GM12878 (cell line): ENCODE results near the gene DDHD1. TPM values are rescaled to one million over a fixed set of nuclear protein-coding genes. Genes with fewer than 3 reads are reported as not detected.
A peak's percentile ranks its signal among the peaks of the same experiment; 100 is the strongest.

Experiments used
- BMI1 ChIP-seq: fragments of 450-650 bp; IDR thresholded peaks from 2 replicates; pipeline ENCODE4 v1.6.1; 2016; ENCODE audit warnings: mild to moderate bottlenecking, moderate library complexity, borderline replicate concordance
- CBFB ChIP-seq: IDR thresholded peaks from 2 replicates; pipeline ENCODE4 v1.6.1; 2016; ENCODE audit warnings: antibody characterized with exemption, low read depth
- CBX5 ChIP-seq: sonication (generic); IDR thresholded peaks from 2 replicates; pipeline ENCODE4 v1.6.1; 2016; ENCODE audit warnings: low read depth, moderate library complexity, mild to moderate bottlenecking, inconsistent platforms
- CEBPB ChIP-seq, 2 experiments: fragments of 150-350 bp in 1 of 2; IDR thresholded peaks; 2 replicates each; pipeline ENCODE4 v1.6.1; 2012 to 2014; ENCODE audit warnings: low read depth in 2 of 2, low read length in 2 of 2, borderline replicate concordance in 1 of 2, inconsistent platforms in 1 of 2
- CEBPZ ChIP-seq: fragments of 150-350 bp; IDR thresholded peaks from 2 replicates; pipeline ENCODE4 v1.6.1; 2016; ENCODE audit warnings: low read depth, low read length
- DPF2 ChIP-seq: fragments of 450-650 bp; IDR thresholded peaks from 2 replicates; pipeline ENCODE4 v1.6.1; 2017; ENCODE audit warnings: mild to moderate bottlenecking
- KAT2A ChIP-seq: conservative IDR thresholded peaks from 2 replicates; pipeline ENCODE4 v1.6.1; 2011; ENCODE audit warnings: low read depth, low read length; ENCODE audit not compliant: control insufficient read depth
- KDM1A ChIP-seq: fragments of 200-600 bp; sonication (generic); IDR thresholded peaks from 2 replicates; pipeline ENCODE4 v1.6.1; 2016; ENCODE audit warnings: borderline replicate concordance
- NFXL1 ChIP-seq: fragments of 450-650 bp; IDR thresholded peaks from 2 replicates; pipeline ENCODE4 v1.6.1; 2017; ENCODE audit warnings: antibody characterized with exemption, mild to moderate bottlenecking, borderline replicate concordance
- POLR2AphosphoS2 ChIP-seq: IDR thresholded peaks from 2 replicates; pipeline ENCODE4 v1.6.1; 2011; ENCODE audit warnings: low read depth, mild to moderate bottlenecking, low read length, improper control_type of control experiment, moderate library complexity
- RB1 ChIP-seq: fragments of 450-650 bp; formaldehyde crosslinking; IDR thresholded peaks from 2 replicates; pipeline ENCODE4 v1.6.1; 2017; ENCODE audit warnings: mild to moderate bottlenecking, borderline replicate concordance
- SKIL ChIP-seq: fragments of 450-650 bp; IDR thresholded peaks from 2 replicates; pipeline ENCODE4 v1.6.1; 2017; ENCODE audit warnings: mild to moderate bottlenecking, low read depth, inconsistent platforms; ENCODE audit not compliant: poor library complexity, severe bottlenecking
- SMAD1 ChIP-seq: fragments of 450-650 bp; IDR thresholded peaks from 2 replicates; pipeline ENCODE4 v1.6.1; 2018; ENCODE audit warnings: mild to moderate bottlenecking, low read depth; ENCODE audit not compliant: partially characterized antibody
- SMAD5 ChIP-seq: IDR thresholded peaks from 2 replicates; pipeline ENCODE4 v1.6.1; 2016; ENCODE audit warnings: antibody characterized with exemption, low read depth
- TARDBP ChIP-seq: IDR thresholded peaks from 2 replicates; pipeline ENCODE4 v1.6.1; 2016; ENCODE audit warnings: borderline replicate concordance
- WRNIP1 ChIP-seq: IDR thresholded peaks from 2 replicates; pipeline ENCODE4 v1.6.1; 2011; ENCODE audit warnings: low read depth, low read length, improper control_type of control experiment, borderline replicate concordance
- ZNF217 ChIP-seq: fragments of 450-650 bp; IDR thresholded peaks from 2 replicates; pipeline ENCODE4 v1.6.1; 2017; ENCODE audit warnings: antibody characterized with exemption, mild to moderate bottlenecking
- ZSCAN29 ChIP-seq: fragments of 450-650 bp; IDR thresholded peaks from 2 replicates; pipeline ENCODE4 v1.6.1; 2017; ENCODE audit warnings: mild to moderate bottlenecking, moderate library complexity
- polyA plus RNA-seq, 11 experiments: library from polyadenylated mRNA; depleted of rRNA in 4 of 11; unstranded in 6 of 11; stranded (reverse) in 5 of 11; fragments of >200 nt; fragmentation: Nextera tagmentation in 4 of 11; fragmentation: Illumina TruSeq in 1 of 11; extraction: Ambion mirVana in 4 of 11; extraction: Trizol in 1 of 11; gene quantifications; 1 replicate in 1 of 11; 2 replicates in 10 of 11; pipeline versions ENCODE4 v1.2.1 to v1.2.3, GENCODE V29; 2011 to 2016; ENCODE audit warnings: inconsistent platforms in 2 of 11, missing spikeins in 2 of 11, low read depth in 1 of 11
- total RNA-seq, 4 experiments: library from RNA; depleted of rRNA in 3 of 4; stranded (reverse); fragments of >200 nt in 3 of 4; fragmentation: Illumina TruSeq in 1 of 4; extraction: Trizol in 1 of 4; gene quantifications; 2 replicates each; pipeline versions ENCODE4 v1.2.1 to v1.2.3, GENCODE V29; 2013 to 2021
- TF ChIP-seq, protein P1 (sequence below): IDR thresholded peaks from 2 replicates; pipeline ENCODE4 v1.6.1; 2012; ENCODE audit warnings: low read depth, low read length, improper control_type of control experiment
- TF ChIP-seq, protein P2 (sequence below): fragments of 150-350 bp; IDR thresholded peaks from 2 replicates; pipeline ENCODE4 v1.6.1; 2014; ENCODE audit warnings: mild to moderate bottlenecking, low read depth, low read length
- TF ChIP-seq, protein P3 (sequence below): fragments of 450-650 bp; IDR thresholded peaks from 2 replicates; pipeline ENCODE4 v1.6.1; 2017; ENCODE audit warnings: mild to moderate bottlenecking

DDHD1 gene
- total and polyA plus RNA-seq, 10 of the 15 experiments (the other 5 are each of a cell fraction or from before 2014, with no cell fraction given), result 7.7 to 52.3 (median 28.5) TPM

- peak; percentile 20 for TF ChIP-seq SKIL
- no peak for TF ChIP-seq RB1
- TF ChIP-seq SMAD5, result no peak
- peak; percentile 52; the same call in 1 of the 2 replicates for TF ChIP-seq CBFB
- TF ChIP-seq, protein P1, sequence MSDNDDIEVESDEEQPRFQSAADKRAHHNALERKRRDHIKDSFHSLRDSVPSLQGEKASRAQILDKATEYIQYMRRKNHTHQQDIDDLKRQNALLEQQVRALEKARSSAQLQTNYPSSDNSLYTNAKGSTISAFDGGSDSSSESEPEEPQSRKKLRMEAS, result peak; percentile 32; the same call in 1 of the 2 replicates
- TF ChIP-seq DPF2, result peak; percentile 27; the same call in 1 of the 2 replicates
- TF ChIP-seq, protein P2, sequence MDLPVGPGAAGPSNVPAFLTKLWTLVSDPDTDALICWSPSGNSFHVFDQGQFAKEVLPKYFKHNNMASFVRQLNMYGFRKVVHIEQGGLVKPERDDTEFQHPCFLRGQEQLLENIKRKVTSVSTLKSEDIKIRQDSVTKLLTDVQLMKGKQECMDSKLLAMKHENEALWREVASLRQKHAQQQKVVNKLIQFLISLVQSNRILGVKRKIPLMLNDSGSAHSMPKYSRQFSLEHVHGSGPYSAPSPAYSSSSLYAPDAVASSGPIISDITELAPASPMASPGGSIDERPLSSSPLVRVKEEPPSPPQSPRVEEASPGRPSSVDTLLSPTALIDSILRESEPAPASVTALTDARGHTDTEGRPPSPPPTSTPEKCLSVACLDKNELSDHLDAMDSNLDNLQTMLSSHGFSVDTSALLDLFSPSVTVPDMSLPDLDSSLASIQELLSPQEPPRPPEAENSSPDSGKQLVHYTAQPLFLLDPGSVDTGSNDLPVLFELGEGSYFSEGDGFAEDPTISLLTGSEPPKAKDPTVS, result no peak
- no peak for TF ChIP-seq CEBPZ
- no peak for TF ChIP-seq ZNF217
- no peak for TF ChIP-seq NFXL1
- TF ChIP-seq TARDBP, result no peak
- TF ChIP-seq ZSCAN29, result no peak
- no peak for TF ChIP-seq KAT2A
- peak in 1 of 2 experiments; percentile 55; a peak in 1 of 4 replicates for TF ChIP-seq CEBPB (IDR thresholded peaks at IDR 0.05; ENCODE audit: borderline replicate concordance in 1 of 2, low read depth in 2 of 2, low read length in 2 of 2)
- TF ChIP-seq KDM1A, result no peak
- no peak for TF ChIP-seq WRNIP1
- TF ChIP-seq SMAD1, result peak; percentile 28
- no peak for TF ChIP-seq CBX5
- TF ChIP-seq, protein P3, sequence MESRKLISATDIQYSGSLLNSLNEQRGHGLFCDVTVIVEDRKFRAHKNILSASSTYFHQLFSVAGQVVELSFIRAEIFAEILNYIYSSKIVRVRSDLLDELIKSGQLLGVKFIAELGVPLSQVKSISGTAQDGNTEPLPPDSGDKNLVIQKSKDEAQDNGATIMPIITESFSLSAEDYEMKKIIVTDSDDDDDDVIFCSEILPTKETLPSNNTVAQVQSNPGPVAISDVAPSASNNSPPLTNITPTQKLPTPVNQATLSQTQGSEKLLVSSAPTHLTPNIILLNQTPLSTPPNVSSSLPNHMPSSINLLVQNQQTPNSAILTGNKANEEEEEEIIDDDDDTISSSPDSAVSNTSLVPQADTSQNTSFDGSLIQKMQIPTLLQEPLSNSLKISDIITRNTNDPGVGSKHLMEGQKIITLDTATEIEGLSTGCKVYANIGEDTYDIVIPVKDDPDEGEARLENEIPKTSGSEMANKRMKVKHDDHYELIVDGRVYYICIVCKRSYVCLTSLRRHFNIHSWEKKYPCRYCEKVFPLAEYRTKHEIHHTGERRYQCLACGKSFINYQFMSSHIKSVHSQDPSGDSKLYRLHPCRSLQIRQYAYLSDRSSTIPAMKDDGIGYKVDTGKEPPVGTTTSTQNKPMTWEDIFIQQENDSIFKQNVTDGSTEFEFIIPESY, result no peak
- TF ChIP-seq POLR2AphosphoS2, result no peak
- TF ChIP-seq BMI1, result peak; percentile 63
These were observed 43.8 kb downstream of the DDHD1 start (continued) for GRCh38 chr14:53109105-53110041.
